HG03025 (cell line): ENCODE measurements around the gene PLXNC1.
A peak's percentile ranks its signal among the peaks of the same experiment; 100 is the strongest.

Experiments used
- ATAC-seq: cut with Tn5 transposase; IDR thresholded peaks from one replicate; pipeline ENCODE4 v1.9.1; 2021; ENCODE audit warnings: mild to moderate bottlenecking, moderate library complexity; ENCODE audit not compliant: unreplicated experiment, low FRiP score

Gene PLXNC1

GRCh38 chr12:94157181-94157580 lies 8.8 kb downstream of the PLXNC1 start:
- ATAC-seq, result no peak

GRCh38 chr12:94157981-94158411 lies 9.6 kb downstream of the PLXNC1 start:
- peak; percentile 79 for ATAC-seq

- no peak for ATAC-seq
Measured at GRCh38 chr12:94158666-94159065, 10.3 kb downstream of the PLXNC1 start.

- no peak for ATAC-seq
Measured at GRCh38 chr12:94162108-94162507, 13.7 kb downstream of the PLXNC1 start.

GRCh38 chr12:94163850-94164249 lies 15.5 kb downstream of the PLXNC1 start:
- no peak for ATAC-seq

- no peak for ATAC-seq
Measured at GRCh38 chr12:94165138-94165537, 16.8 kb downstream of the PLXNC1 start.

- ATAC-seq, result no peak
Measured at GRCh38 chr12:94165670-94166364, 17.4 kb downstream of the PLXNC1 start.

GRCh38 chr12:94167071-94167755 lies 18.8 kb downstream of the PLXNC1 start:
- no peak for ATAC-seq

GRCh38 chr12:94167756-94168416 lies 19.5 kb downstream of the PLXNC1 start:
- ATAC-seq, result no peak

- ATAC-seq, result no peak
Measured at GRCh38 chr12:94169495-94169894, 21.1 kb downstream of the PLXNC1 start.

- ATAC-seq, result no peak
Measured at GRCh38 chr12:94169966-94170689, 21.8 kb downstream of the PLXNC1 start.

GRCh38 chr12:94170690-94171594 lies 22.6 kb downstream of the PLXNC1 start:
- no peak for ATAC-seq

- no peak for ATAC-seq
Measured at GRCh38 chr12:94171595-94171930, 23.2 kb downstream of the PLXNC1 start.

GRCh38 chr12:94172031-94172430 lies 23.7 kb downstream of the PLXNC1 start:
- no peak for ATAC-seq

GRCh38 chr12:94172973-94173372 lies 24.6 kb downstream of the PLXNC1 start:
- ATAC-seq, result no peak

GRCh38 chr12:94173660-94174265 lies 25.4 kb downstream of the PLXNC1 start:
- ATAC-seq, result peak; percentile 64

GRCh38 chr12:94174576-94174975 lies 26.2 kb downstream of the PLXNC1 start:
- no peak for ATAC-seq

GRCh38 chr12:94175763-94176668 lies 27.6 kb downstream of the PLXNC1 start:
- ATAC-seq, result no peak

- ATAC-seq, result no peak
Measured at GRCh38 chr12:94178054-94178453, 29.7 kb downstream of the PLXNC1 start.
